Ovary (tissue), 9 donors: ENCODE results near the gene CLDN2. TPM values are rescaled to one million over a fixed set of nuclear protein-coding genes. Genes with fewer than 3 reads are reported as not detected.

Experiments used
- DNase-seq, 5 donors: peaks; one replicate each; pipeline ENCODE4 v3.0.0-alpha.2; 2019 to 2020
- H3K27ac ChIP-seq, 2 donors: fragments of 200-600 bp; one replicate each; pipeline versions ENCODE4 v1.5.1 to v1.8.0; 2019 to 2022
- H3K27me3 ChIP-seq: fragments of 200-600 bp; one replicate; pipeline ENCODE4 v1.8.0; 2022
- H3K36me3 ChIP-seq: fragments of 200-600 bp; sonication (generic); one replicate; pipeline ENCODE4 v1.5.1; 2019
- H3K4me1 ChIP-seq: one replicate; pipeline ENCODE4 v1.8.1; 2013; ENCODE audit warnings: mild to moderate bottlenecking, moderate library complexity; ENCODE audit not compliant: insufficient read depth
- H3K4me3 ChIP-seq: fragments of 200-600 bp; sonication (generic); one replicate; pipeline ENCODE4 v1.5.1; 2017
- H3K9me3 ChIP-seq, 2 donors: fragments of 200-600 bp in 1 of 2; sonication (generic) in 1 of 2; one replicate each; pipeline versions ENCODE4 v1.5.1 to v1.8.1; 2013 to 2019; ENCODE audit warnings: mild to moderate bottlenecking in 1 of 2, moderate library complexity in 1 of 2
- CTCF ChIP-seq, 3 donors: fragments of 450-650 bp in 2 of 3; fragments of 200-600 bp in 1 of 3; IDR thresholded peaks; one replicate each; pipeline versions ENCODE4 v1.5.1 to v1.8.0; 2016 to 2022; ENCODE audit warnings: antibody characterized with exemption in 3 of 3, mild to moderate bottlenecking in 1 of 3
- EP300 ChIP-seq: sonication (generic); formaldehyde crosslinking; IDR thresholded peaks from one replicate; pipeline ENCODE4 v1.6.1; 2017; ENCODE audit warnings: antibody characterized with exemption
- POLR2A ChIP-seq: fragments of 450-650 bp; IDR thresholded peaks from one replicate; pipeline ENCODE4 v1.6.1; 2017; ENCODE audit warnings: antibody characterized with exemption, mild to moderate bottlenecking, moderate library complexity
- WGBS, 3 donors: extraction: QIAGEN DNeasy Blood & Tissue Kit in 1 of 3; methylation state at CpG; one replicate each; pipeline versions ENCODE4 v1.1.5 to v1.1.7; 2013 to 2017; 5-methylcytosine and 5-hydroxymethylcytosine counted together
- intact Hi-C, 4 donors: fragments of 100-400 bp; cut with DNase I; formaldehyde crosslinking; loops; one replicate each; pipeline versions ENCODE4 v1.11.0 to v1.15.1; 2022 to 2023
- polyA plus RNA-seq, 2 donors: library from polyadenylated mRNA; stranded (reverse); fragments of 200-250 nt in 1 of 2; fragments of 350-450 nt in 1 of 2; fragmentation: Illumina TruSeq in 1 of 2; extraction: RNeasy Lipid Tissue Mini Kit (QIAGEN cat#74804) in 1 of 2; gene quantifications; one replicate each; pipeline ENCODE4 v1.2.3, GENCODE V29; 2013 to 2014
- total RNA-seq, 7 donors: library from RNA; depleted of rRNA in 2 of 7; stranded (reverse); fragments of >200 nt in 2 of 7; fragmentation: NEBNext Ultra II Directional in 3 of 7; extraction: Animal tissue kit (Norgen Biotek cat#: 25700) in 3 of 7; gene quantifications; one replicate each; pipeline versions ENCODE4 v1.1.0 to v1.2.4, GENCODE V29; 2016 to 2023
- donor health status: DM: no; HTN: no; CAD: no; lungs with moderate emphysema.
- donor health status: DM: no; HTN: no; CAD: no.
- donor health status: Bipolar disorder and iron deficiency.
- donor health status: DM: yes; HTN: yes; CAD: no.
- donor health status: DM: no; HTN: no; CAD: no.
- donor health status: DM: yes; HTN: yes; CAD: no.

Gene CLDN2
- total and polyA plus RNA-seq, 9 donors, result 0.10 to 0.70 (median 0.47) TPM; not detected in 5

- Histone ChIP-seq H3K9me3 (no peaks in the 10 kb centered on the region), H3K4me3 (no peak overlapping the region), H3K27ac (no peak overlapping the region), H3K27me3 (no peaks in the 10 kb centered on the region), H3K36me3 (no peaks in the 10 kb centered on the region), H3K4me1 (no peaks in the 10 kb centered on the region)
- 40 to 61% (median 60%) methylated on average over 7 of the region's 7 CpGs for WGBS, 3 donors
- intact Hi-C loops, result loop anchor here in 1 of 4 donors (10.0 kb wide), 1 partner anchor 1183 kb away; no protein-coding TSS in a partner anchor
- no peak for TF ChIP-seq CTCF (IDR thresholded peaks at IDR 0.05)
- no peak for TF ChIP-seq POLR2A
- no peak for TF ChIP-seq EP300
- DNase-seq, result no peak
These were observed 28.3 kb upstream of the CLDN2 start for GRCh38 chrX:106891762-106892460.

- intact Hi-C loops, result loop anchor here in 1 of 4 donors (10.0 kb wide), 1 partner anchor 1180 kb away; no protein-coding TSS in a partner anchor
- H3K4me3 ChIP-seq, result no peak overlapping the region
- no peaks in the 10 kb centered on the region for H3K27me3 ChIP-seq
- H3K4me1 ChIP-seq, result no peaks in the 10 kb centered on the region
- no peaks in the 10 kb centered on the region for H3K36me3 ChIP-seq
- TF ChIP-seq CTCF (IDR thresholded peaks at IDR 0.05) (peak; percentile 26 to 51 (median 41)), POLR2A (no peak)
- H3K27ac ChIP-seq, result no peak overlapping the region
- no peaks in the 10 kb centered on the region for H3K9me3 ChIP-seq
- DNase-seq, result peak; percentile 48 to 68 (median 56)
- 17 to 19% (median 19%) methylated on average over 6 of the region's 6 CpGs for WGBS, 3 donors
These were observed 25.8 kb upstream of the CLDN2 start for GRCh38 chrX:106894392-106894909.

GRCh38 chrX:106894978-106895452 lies 25.2 kb upstream of the CLDN2 start:
- 33 to 46% (median 40%) methylated on average over 3 of the region's 3 CpGs for WGBS, 3 donors
- no peak overlapping the region for H3K27ac ChIP-seq

GRCh38 chrX:106897259-106897658 lies 22.9 kb upstream of the CLDN2 start:
- Histone ChIP-seq H3K27ac (no peak overlapping the region), H3K4me3 (no peak overlapping the region), H3K4me1 (no peaks in the 10 kb centered on the region), H3K9me3 (no peaks in the 10 kb centered on the region), H3K36me3 (no peaks in the 10 kb centered on the region), H3K27me3 (no peaks in the 10 kb centered on the region)
- 68 to 76% (median 73%) methylated on average over 6 of the region's 6 CpGs for WGBS, 3 donors
- no peak for DNase-seq
- TF ChIP-seq POLR2A, result no peak
- no peak for TF ChIP-seq EP300
- TF ChIP-seq CTCF (IDR thresholded peaks at IDR 0.05), result no peak
- intact Hi-C loops, result loop anchor here in 1 of 4 donors (10.0 kb wide), 1 partner anchor 1178 kb away; no protein-coding TSS in a partner anchor

More at GRCh38 chrX:106894978-106895452, 25.2 kb upstream of the CLDN2 start:
- Histone ChIP-seq H3K36me3 (no peaks in the 10 kb centered on the region), H3K4me1 (no peaks in the 10 kb centered on the region), H3K4me3 (no peak overlapping the region), H3K27me3 (no peaks in the 10 kb centered on the region), H3K9me3 (no peaks in the 10 kb centered on the region)
- no peak for TF ChIP-seq CTCF (IDR thresholded peaks at IDR 0.05)
- no peak for TF ChIP-seq EP300
- TF ChIP-seq POLR2A, result no peak
- intact Hi-C loops, result loop anchor here in 1 of 4 donors (10.0 kb wide), 1 partner anchor 1180 kb away; no protein-coding TSS in a partner anchor
- no peak for DNase-seq
